HG02885 (cell line): ENCODE data around the gene HNRNPH1.
"Not testable (repeated sequence)": the region's sequence is repeated elsewhere in the genome, so short reads cannot be mapped to it uniquely, and the experiment has no call there.

ENCODE experiments used
- ATAC-seq: cut with Tn5 transposase; IDR thresholded peaks from one replicate; pipeline ENCODE4 v1.9.1; 2021; ENCODE audit warnings: mild to moderate bottlenecking; ENCODE audit not compliant: unreplicated experiment, poor library complexity

Gene HNRNPH1

GRCh38 chr5:179623003-179623905 lies at the start of gene HNRNPH1:
Gene HNRNPH1, minus strand, starts transcription at chr5:179623671. Its CDS starts 538 bp downstream, at chr5:179623133.
- ATAC-seq = peak; percentile 77

- ATAC-seq = no peak
These were observed 44.9 kb upstream of the HNRNPH1 start for GRCh38 chr5:179668391-179668790.

- ATAC-seq = not testable (repeated sequence)
These were observed 38.2 kb upstream of the HNRNPH1 start for GRCh38 chr5:179661647-179662046.

- ATAC-seq = peak; percentile 64
These were observed 34.8 kb upstream of the HNRNPH1 start for GRCh38 chr5:179658179-179658856.

DNA sequence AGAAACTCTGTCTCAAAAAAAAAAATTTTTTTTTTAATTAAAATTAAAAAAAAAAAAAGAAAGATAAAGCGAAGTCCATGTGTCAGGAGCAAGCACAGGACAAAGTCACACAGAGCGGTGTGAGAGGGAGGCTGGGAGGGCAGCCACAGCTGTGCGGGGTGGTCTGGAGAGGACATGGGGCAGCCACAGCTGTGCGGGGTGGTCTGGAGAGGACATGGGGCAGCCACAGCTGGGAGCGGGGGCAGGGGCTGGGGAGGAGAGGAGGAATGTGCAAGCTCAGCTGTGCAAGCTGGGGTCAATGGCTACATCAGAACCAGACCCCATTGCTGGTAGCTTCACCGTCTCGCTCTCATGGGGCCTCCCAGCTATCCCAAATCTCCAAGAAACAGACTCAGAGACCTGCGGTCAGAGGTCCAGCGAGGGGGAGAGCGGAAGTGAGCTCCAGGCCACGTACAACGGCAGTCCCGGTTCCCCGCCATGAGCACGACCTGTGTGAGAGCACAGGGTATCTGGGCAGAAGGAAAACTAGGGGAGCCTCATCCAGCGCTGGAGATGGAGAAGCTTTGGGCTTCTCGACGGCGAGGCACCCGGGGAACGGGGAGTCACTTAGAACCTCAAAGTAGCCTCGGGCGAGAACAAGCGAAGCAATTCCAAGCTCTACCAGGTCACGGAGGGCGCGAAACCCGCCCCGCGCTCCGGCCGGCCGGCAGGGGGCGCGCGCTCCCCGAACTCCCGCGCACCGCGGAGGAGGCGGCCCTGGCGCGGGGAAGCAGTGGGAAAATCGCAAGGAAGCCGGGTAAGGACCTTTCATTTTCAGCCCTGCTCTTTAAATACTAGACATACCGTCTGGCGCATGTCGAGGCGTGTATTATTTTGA lies 34.1 kb upstream of the HNRNPH1 start:
- ATAC-seq = peak; percentile 90

DNA sequence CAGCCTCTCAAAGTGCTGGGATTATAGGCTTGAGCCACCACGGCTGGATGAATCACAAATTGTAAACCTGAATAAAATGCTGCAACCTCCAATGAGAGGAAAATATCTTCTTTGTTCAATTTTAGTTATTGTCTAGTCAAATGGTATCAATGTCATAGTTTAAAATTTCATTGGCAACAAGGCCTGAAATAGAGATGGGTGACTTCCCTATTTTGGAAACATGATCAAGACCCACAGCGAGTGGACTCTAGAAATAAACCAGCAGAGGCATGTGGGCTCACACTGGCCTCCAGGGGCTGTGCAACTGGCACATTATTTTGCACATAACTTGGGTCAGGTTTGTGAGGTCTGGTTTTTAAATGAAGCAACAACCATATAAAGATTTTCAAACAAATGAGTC lies 29.7 kb upstream of the HNRNPH1 start:
- ATAC-seq = not testable (repeated sequence)

DNA sequence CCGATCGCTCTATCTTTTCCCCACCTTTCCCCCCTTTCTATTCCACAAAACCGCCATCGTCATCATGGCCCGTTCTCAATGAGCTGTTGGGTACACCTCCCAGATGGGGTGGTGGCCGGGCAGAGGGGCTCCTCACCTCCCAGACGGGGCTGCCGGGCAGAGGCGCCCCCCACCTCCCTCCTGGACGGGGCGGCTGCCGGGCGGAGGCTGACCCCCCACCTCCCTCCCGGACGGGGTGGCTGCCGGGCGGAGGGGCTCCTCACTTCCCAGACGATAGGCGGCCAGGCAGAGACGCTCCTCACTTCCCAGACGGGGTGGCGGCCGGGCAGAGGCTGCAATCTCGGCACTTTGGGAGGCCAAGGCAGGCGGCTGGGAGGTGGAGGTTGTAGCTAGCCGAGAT lies 26.8 kb upstream of the HNRNPH1 start:
- not testable (repeated sequence) for ATAC-seq

GRCh38 chr5:179649166-179649703 lies 25.8 kb upstream of the HNRNPH1 start:
- not testable (repeated sequence) for ATAC-seq

DNA sequence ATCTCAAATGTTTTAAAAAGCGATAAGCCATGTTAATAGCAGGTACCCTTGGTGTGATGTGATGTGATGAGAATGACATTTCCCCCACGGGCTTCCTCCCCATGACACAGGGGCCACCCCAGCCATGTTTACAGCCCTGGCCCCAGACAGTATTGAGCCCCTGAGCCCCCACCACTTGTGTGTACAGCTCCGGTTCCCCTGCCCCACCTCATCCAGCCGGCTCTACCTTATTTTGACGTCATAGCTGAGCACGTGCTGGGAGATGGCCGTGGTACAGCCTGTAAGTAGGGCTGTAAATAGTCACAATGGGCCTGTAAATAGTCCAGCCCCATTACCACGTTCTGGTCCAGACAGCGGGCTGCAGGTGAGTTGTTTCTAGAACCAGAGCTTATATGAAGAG lies 24.9 kb upstream of the HNRNPH1 start:
- no peak for ATAC-seq

DNA sequence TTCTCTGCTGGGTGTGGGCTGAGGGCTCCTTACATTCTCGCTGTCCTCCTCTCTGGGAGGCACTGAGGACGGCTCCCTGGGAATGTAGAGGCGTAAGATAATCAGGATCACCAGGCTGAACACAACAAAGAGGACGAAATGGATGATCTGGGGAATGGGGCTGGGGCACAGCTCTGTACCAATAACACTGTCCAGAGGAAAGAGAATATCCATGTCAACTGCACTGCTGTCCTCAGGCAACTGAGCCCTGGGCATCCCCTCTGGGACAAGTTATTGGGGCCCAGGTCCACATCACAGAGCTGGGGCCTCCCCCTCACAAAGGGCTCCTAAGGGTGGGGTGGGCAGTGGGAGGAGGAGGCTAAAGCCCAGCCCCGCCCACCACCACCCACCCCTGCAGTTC lies 21.3 kb upstream of the HNRNPH1 start:
- ATAC-seq = not testable (repeated sequence)

- not testable (repeated sequence) for ATAC-seq
These were observed 19.9 kb upstream of the HNRNPH1 start for GRCh38 chr5:179643141-179643920.

DNA sequence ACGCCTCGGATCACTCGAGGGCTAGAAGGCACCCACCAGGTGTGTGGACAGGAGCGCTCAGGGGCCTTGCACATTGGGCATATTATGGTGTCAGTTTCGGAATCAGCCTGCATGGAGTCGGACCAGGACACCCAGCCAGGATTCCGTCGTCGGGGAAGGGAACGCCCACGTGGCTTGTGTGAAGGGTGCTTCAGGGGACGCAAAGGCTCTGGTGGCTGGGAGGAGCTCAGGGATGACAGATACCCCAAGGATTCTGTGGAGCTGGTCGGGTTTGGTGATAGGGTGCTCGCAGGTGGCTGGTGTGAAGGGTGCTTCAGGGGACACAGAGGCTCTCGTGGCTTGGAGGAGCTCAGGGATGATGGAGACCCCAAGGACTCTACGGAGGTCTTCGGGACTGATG lies 19.2 kb upstream of the HNRNPH1 start:
- not testable (repeated sequence) for ATAC-seq

GRCh38 chr5:179641745-179642144 lies 18.3 kb upstream of the HNRNPH1 start:
- not testable (repeated sequence) for ATAC-seq

DNA sequence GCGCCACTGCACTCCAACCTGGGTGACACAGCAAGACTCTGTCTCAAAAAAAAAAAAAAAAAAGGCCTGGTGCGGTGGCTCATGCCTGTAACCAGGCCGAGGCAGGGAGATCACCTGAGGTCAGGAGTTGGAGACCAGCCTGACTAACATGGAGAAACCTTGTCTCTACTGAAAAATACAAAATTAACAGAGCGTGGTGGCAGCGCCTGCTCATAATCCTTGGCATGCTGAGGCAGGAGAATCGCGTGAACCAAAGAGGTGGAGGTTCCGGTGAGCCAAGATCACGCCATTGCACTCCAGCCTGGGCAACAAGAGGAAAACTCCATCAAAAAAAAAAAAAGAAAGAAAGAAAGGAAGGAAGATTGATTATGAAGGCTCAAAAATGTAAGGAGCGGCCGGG lies 15.8 kb upstream of the HNRNPH1 start:
- ATAC-seq = not testable (repeated sequence)

- ATAC-seq = peak; percentile 92
These were observed 11.1 kb upstream of the HNRNPH1 start for GRCh38 chr5:179634370-179635172.

- ATAC-seq = peak; percentile 60
These were observed 10.3 kb upstream of the HNRNPH1 start for GRCh38 chr5:179633501-179634369.

GRCh38 chr5:179624841-179625271 lies 1.4 kb upstream of the HNRNPH1 start:
- no peak for ATAC-seq
